GM19023 (cell line): ENCODE results near the gene LMF2.

Experiments used
- ATAC-seq: cut with Tn5 transposase; IDR thresholded peaks from one replicate; pipeline ENCODE4 v1.9.1; 2021; ENCODE audit warnings: mild to moderate bottlenecking, moderate library complexity; ENCODE audit not compliant: unreplicated experiment

LMF2 gene

GRCh38 chr22:50467773-50468440 lies 39.6 kb downstream of the LMF2 start:
- no peak for ATAC-seq

- no peak for ATAC-seq
Measured at GRCh38 chr22:50467341-50467740, 40.2 kb downstream of the LMF2 start.

GRCh38 chr22:50465066-50465930 lies 42.2 kb downstream of the LMF2 start:
- no peak for ATAC-seq

- no peak for ATAC-seq
Measured at GRCh38 chr22:50464451-50464850, 43.1 kb downstream of the LMF2 start.

GRCh38 chr22:50463188-50463900 lies 44.2 kb downstream of the LMF2 start:
- ATAC-seq = no peak

GRCh38 chr22:50461979-50462540 lies 45.4 kb downstream of the LMF2 start:
- ATAC-seq = no peak

GRCh38 chr22:50461536-50461935 lies 46.0 kb downstream of the LMF2 start:
- no peak for ATAC-seq

GRCh38 chr22:50460938-50461337 lies 46.6 kb downstream of the LMF2 start:
- no peak for ATAC-seq

GRCh38 chr22:50459496-50460140 lies 47.9 kb downstream of the LMF2 start:
- no peak for ATAC-seq

- ATAC-seq = no peak
Measured at GRCh38 chr22:50459016-50459415, 48.5 kb downstream of the LMF2 start.

- ATAC-seq = no peak
Measured at GRCh38 chr22:50456466-50457234, 50.9 kb downstream of the LMF2 start.

- ATAC-seq = no peak
Measured at GRCh38 chr22:50456026-50456425, 51.5 kb downstream of the LMF2 start.

GRCh38 chr22:50455201-50455600 lies 52.3 kb downstream of the LMF2 start:
- no peak for ATAC-seq

GRCh38 chr22:50454556-50455075 lies 52.9 kb downstream of the LMF2 start:
- no peak for ATAC-seq
